Endodermal cell (in vitro differentiated cells): ENCODE results near the gene SFMBT2. TPM values are rescaled to one million over a fixed set of nuclear protein-coding genes. Genes with fewer than 3 reads are reported as not detected.

Experiments
- DNase-seq: peaks from one replicate; pipeline ENCODE4 v3.0.0-alpha.2; 2017
- H3K27ac ChIP-seq: 2 replicates; pipeline ENCODE4 v1.5.1; 2013; ENCODE audit warnings: mild to moderate bottlenecking, low read depth, low read length, moderate library complexity
- H3K27me3 ChIP-seq: 2 replicates; pipeline ENCODE4 v1.6.1; 2013; ENCODE audit warnings: mild to moderate bottlenecking, low read length, moderate library complexity; ENCODE audit not compliant: insufficient read depth, control insufficient read depth, poor library complexity, severe bottlenecking
- H3K36me3 ChIP-seq: 2 replicates; pipeline ENCODE4 v1.7.0; 2013; ENCODE audit warnings: mild to moderate bottlenecking, low read length, moderate library complexity; ENCODE audit not compliant: control insufficient read depth, insufficient read depth
- H3K4me1 ChIP-seq: one replicate; pipeline ENCODE4 v1.7.0; 2013; ENCODE audit warnings: low read length; ENCODE audit not compliant: control insufficient read depth, insufficient read depth
- H3K4me3 ChIP-seq: 2 replicates; pipeline ENCODE4 v1.5.1; 2013; ENCODE audit warnings: mild to moderate bottlenecking, low read length, moderate library complexity
- H3K9ac ChIP-seq: 2 replicates; pipeline ENCODE4 v1.6.1; 2013; ENCODE audit warnings: mild to moderate bottlenecking, low read length, moderate library complexity; ENCODE audit not compliant: poor library complexity, severe bottlenecking; ENCODE audit errors: extremely low read depth
- H3K9me3 ChIP-seq: 2 replicates; pipeline ENCODE4 v1.6.1; 2013; ENCODE audit warnings: mild to moderate bottlenecking, low read length, moderate library complexity; ENCODE audit not compliant: control insufficient read depth
- H3K27ac Mint-ChIP-seq: 2 replicates; pipeline ENCODE4 v1.8.0; 2020; ENCODE audit warnings: mixed read lengths
- H3K27me3 Mint-ChIP-seq: 2 replicates; pipeline ENCODE4 v1.8.0; 2021; ENCODE audit warnings: mild to moderate bottlenecking, mixed read lengths; ENCODE audit not compliant: insufficient read depth
- H3K36me3 Mint-ChIP-seq: 2 replicates; pipeline ENCODE4 v1.8.0; 2020; ENCODE audit warnings: low read depth, mixed read lengths
- H3K4me1 Mint-ChIP-seq: 2 replicates; pipeline ENCODE4 v1.8.0; 2020; ENCODE audit warnings: mixed read lengths
- H3K4me3 Mint-ChIP-seq: 2 replicates; pipeline ENCODE4 v1.8.0; 2020; ENCODE audit warnings: mild to moderate bottlenecking, moderate library complexity, mixed read lengths
- H3K9me3 Mint-ChIP-seq: 2 replicates; pipeline ENCODE4 v1.8.0; 2020; ENCODE audit warnings: mild to moderate bottlenecking, mixed read lengths
- CTCF ChIP-seq: fragments of 200-600 bp; sonication (generic); conservative IDR thresholded peaks from 2 replicates; pipeline ENCODE4 v1.5.0; 2021; ENCODE audit warnings: antibody characterized with exemption, mild to moderate bottlenecking
- WGBS, 2 experiments: methylation state at CpG; one replicate each; pipeline versions ENCODE4 v1.1.5 to v1.1.7; 2013; ENCODE audit warnings: missing lambda C conversion rate in 2 of 2, mixed read lengths in 1 of 2; ENCODE audit not compliant: insufficient coverage in 1 of 2, insufficient read length in 1 of 2; 5-methylcytosine and 5-hydroxymethylcytosine counted together
- total RNA-seq, 2 donors: library from RNA; stranded (reverse); fragmentation: NEBNext Ultra II Directional in 1 of 2; extraction: Animal tissue kit (Norgen Biotek cat#: 25700) in 1 of 2; gene quantifications; 2 replicates in 1 of 2; 3 replicates in 1 of 2; pipeline ENCODE4 v1.2.1, GENCODE V29; 2021

SFMBT2 gene
- total RNA-seq, 2 donors from 2014 or later: 3.9 to 5.3 TPM

GRCh38 chr10:7179536-7179935, 231.3 kb downstream of the SFMBT2 start:
- Histone ChIP-seq H3K27ac (no peak overlapping the region), H3K27me3 (no peaks in the 10 kb centered on the region), H3K4me1 (no peaks in the 10 kb centered on the region), H3K36me3 (peaks cover 5% of the 10 kb centered on the region), H3K9me3 (peaks cover 5% of the 10 kb centered on the region), H3K4me3 (no peak overlapping the region), H3K9ac (no peak overlapping the region)
- TF ChIP-seq CTCF: no peak
- DNase-seq: no peak
- no peak overlapping the region for H3K4me3 Mint-ChIP-seq
- H3K36me3 Mint-ChIP-seq: peaks cover 27% of the 10 kb centered on the region
- no peaks in the 10 kb centered on the region for H3K27me3 Mint-ChIP-seq
- H3K4me1 Mint-ChIP-seq: no peaks in the 10 kb centered on the region
- H3K27ac Mint-ChIP-seq: no peak overlapping the region
- peaks cover 11% of the 10 kb centered on the region for H3K9me3 Mint-ChIP-seq
- WGBS, 2 experiments: 86% methylated on average over 11 to 12 of the region's 12 CpGs

- peaks cover 5% of the 10 kb centered on the region for H3K9me3 ChIP-seq
- Mint-ChIP-seq H3K27me3 (no peaks in the 10 kb centered on the region), H3K27ac (no peak overlapping the region), H3K36me3 (peaks cover 24% of the 10 kb centered on the region), H3K4me1 (no peaks in the 10 kb centered on the region), H3K9me3 (peaks cover 11% of the 10 kb centered on the region), H3K4me3 (no peak overlapping the region)
- no peak overlapping the region for H3K9ac ChIP-seq
- no peak for DNase-seq
- no peak overlapping the region for H3K27ac ChIP-seq
- H3K36me3 ChIP-seq: peaks cover 5% of the 10 kb centered on the region
- H3K4me1 ChIP-seq: no peaks in the 10 kb centered on the region
- no peaks in the 10 kb centered on the region for H3K27me3 ChIP-seq
- 93 to 100% methylated on average over 6 to 11 of the region's 11 CpGs for WGBS, 2 experiments
- no peak for TF ChIP-seq CTCF
- H3K4me3 ChIP-seq: no peak overlapping the region
These were observed 236.9 kb downstream of the SFMBT2 start for GRCh38 chr10:7173948-7174347.

- TF ChIP-seq CTCF: no peak
- H3K4me1 ChIP-seq: no peaks in the 10 kb centered on the region
- Mint-ChIP-seq H3K27me3 (no peaks in the 10 kb centered on the region), H3K36me3 (peaks cover 21% of the 10 kb centered on the region), H3K27ac (no peak overlapping the region), H3K4me3 (no peak overlapping the region), H3K9me3 (peaks cover 11% of the 10 kb centered on the region), H3K4me1 (no peaks in the 10 kb centered on the region)
- H3K36me3 ChIP-seq: peaks cover 5% of the 10 kb centered on the region
- H3K4me3 ChIP-seq: no peak overlapping the region
- no peak overlapping the region for H3K9ac ChIP-seq
- H3K27me3 ChIP-seq: no peaks in the 10 kb centered on the region
- no peak overlapping the region for H3K27ac ChIP-seq
- no peak for DNase-seq
- H3K9me3 ChIP-seq: peaks cover 5% of the 10 kb centered on the region
- 95% methylated on average over 4 to 35 of the region's 35 CpGs for WGBS, 2 experiments
These were observed 239.0 kb downstream of the SFMBT2 start for GRCh38 chr10:7171825-7172224.
